ENCODE results near the gene C12orf42.

C12orf42 gene

GRCh38 chr12:103331643-103332042, 164.1 kb downstream of the C12orf42 start:
- DNase-seq, result no peak

GRCh38 chr12:103330672-103331071, 165.1 kb downstream of the C12orf42 start:
- no peak for DNase-seq

GRCh38 chr12:103327676-103328075, 168.1 kb downstream of the C12orf42 start:
- no peak for DNase-seq

- DNase-seq, result no peak
Measured at GRCh38 chr12:103326190-103326589, 169.6 kb downstream of the C12orf42 start.

- DNase-seq, result no peak
Measured at GRCh38 chr12:103318566-103318965, 177.2 kb downstream of the C12orf42 start.

GRCh38 chr12:103317220-103317619, 178.5 kb downstream of the C12orf42 start:
- no peak for DNase-seq

- DNase-seq, result no peak
Measured at GRCh38 chr12:103314786-103315185, 181.0 kb downstream of the C12orf42 start.

- no peak for DNase-seq
Measured at GRCh38 chr12:103313894-103314293, 181.9 kb downstream of the C12orf42 start.

GRCh38 chr12:103312742-103313354, 182.9 kb downstream of the C12orf42 start:
- DNase-seq, result no peak

- no peak for DNase-seq
Measured at GRCh38 chr12:103310546-103311270, 185.1 kb downstream of the C12orf42 start.

- no peak for DNase-seq
Measured at GRCh38 chr12:103308396-103308795, 187.4 kb downstream of the C12orf42 start.

GRCh38 chr12:103303484-103303883, 192.3 kb downstream of the C12orf42 start:
- DNase-seq, result no peak

GRCh38 chr12:103301642-103302591, 193.9 kb downstream of the C12orf42 start:
- DNase-seq, result no peak

GRCh38 chr12:103288016-103288415, 207.8 kb downstream of the C12orf42 start:
- DNase-seq, result no peak

GRCh38 chr12:103282124-103282523, 213.6 kb downstream of the C12orf42 start:
- DNase-seq, result no peak

- no peak for DNase-seq
Measured at GRCh38 chr12:103279444-103279843, 216.3 kb downstream of the C12orf42 start.

- no peak for DNase-seq
Measured at GRCh38 chr12:103278329-103278728, 217.4 kb downstream of the C12orf42 start.

- no peak for DNase-seq
Measured at GRCh38 chr12:103273645-103274044, 222.1 kb downstream of the C12orf42 start.

- no peak for DNase-seq
Measured at GRCh38 chr12:103272949-103273348, 222.8 kb downstream of the C12orf42 start.

GRCh38 chr12:103269946-103270345, 225.8 kb downstream of the C12orf42 start:
- DNase-seq, result no peak

GRCh38 chr12:103268831-103269514, 226.8 kb downstream of the C12orf42 start:
- no peak for DNase-seq

- no peak for DNase-seq
Measured at GRCh38 chr12:103257763-103258162, 238.0 kb downstream of the C12orf42 start.

Data from stimulated activated CD4-positive, alpha-beta T cell treated with anti-CD3 and anti-CD28 coated beads, Interleukin-2, amount 100 ng/mL, for 48 hours (primary cell).